Sciatic nerve (tissue), 2 donors: ENCODE measurements around the gene CDH2. TPM values are rescaled to one million over a fixed set of nuclear protein-coding genes. Genes with fewer than 3 reads are reported as not detected.
"Not testable (repeated sequence)": the region's sequence is repeated elsewhere in the genome, so short reads cannot be mapped to it uniquely, and the experiment has no call there.

Source experiments
- ATAC-seq: fragments of 200-7000 bp; cut with Tn5 transposase; one replicate; pipeline ENCODE4 v1.9.1; 2020; ENCODE audit warnings: mild to moderate bottlenecking, moderate library complexity
- DNase-seq: peaks from one replicate; pipeline ENCODE4 v3.0.0-alpha.2; 2020; ENCODE audit warnings: low spot score
- intact Hi-C: fragments of 100-400 bp; cut with DNase I; formaldehyde crosslinking; loops from one replicate; pipeline ENCODE4 v1.14.2; 2022
- total RNA-seq: library from RNA; stranded (reverse); fragmentation: NEBNext Ultra II Directional; extraction: Animal tissue kit (Norgen Biotek cat#: 25700); gene quantifications from one replicate; pipeline ENCODE4 v1.2.1, GENCODE V29; 2021
- donor health status: DM: no; HTN: no; CAD: no.
- donor health status: DM: no; HTN: no; CAD: no.

Gene CDH2
- total RNA-seq, 1 donor from 2014 or later = 11.1 TPM

- DNase-seq = no peak
- intact Hi-C loops = no loop called here
- no peak for ATAC-seq
Measured at GRCh38 chr18:27967913-27968824, 208.8 kb downstream of the CDH2 start.

GRCh38 chr18:27966881-27967280 is 210.0 kb downstream of the CDH2 start:
- no peak for ATAC-seq
- intact Hi-C loops = no loop called here
- DNase-seq = no peak

- ATAC-seq (no peak), DNase-seq (no peak)
- intact Hi-C loops = no loop called here
Measured at GRCh38 chr18:27964811-27965210, 212.1 kb downstream of the CDH2 start.

- no peak for ATAC-seq
- intact Hi-C loops = no loop called here
- no peak for DNase-seq
Measured at GRCh38 chr18:27959101-27959500, 217.8 kb downstream of the CDH2 start.

- ATAC-seq (no peak), DNase-seq (no peak)
- intact Hi-C loops = no loop called here
Measured at GRCh38 chr18:27956001-27956640, 220.8 kb downstream of the CDH2 start.

GRCh38 chr18:27954226-27954625 is 222.7 kb downstream of the CDH2 start:
- no peak for ATAC-seq
- intact Hi-C loops = no loop called here
- DNase-seq = no peak

- ATAC-seq (no peak), DNase-seq (no peak)
- intact Hi-C loops = no loop called here
Measured at GRCh38 chr18:27952741-27953140, 224.2 kb downstream of the CDH2 start.

- intact Hi-C loops = no loop called here
- ATAC-seq = no peak
- no peak for DNase-seq
Measured at GRCh38 chr18:27950648-27951228, 226.2 kb downstream of the CDH2 start.

- ATAC-seq (no peak), DNase-seq (no peak)
- intact Hi-C loops = no loop called here
Measured at GRCh38 chr18:27948986-27949385, 227.9 kb downstream of the CDH2 start.

- intact Hi-C loops = no loop called here
- no peak for DNase-seq
- no peak for ATAC-seq
Measured at GRCh38 chr18:27942706-27943105, 234.2 kb downstream of the CDH2 start.

GRCh38 chr18:27931535-27931934 is 245.4 kb downstream of the CDH2 start:
- DNase-seq = no peak
- no peak for ATAC-seq
- intact Hi-C loops = no loop called here

- DNase-seq (no peak), ATAC-seq (no peak)
- intact Hi-C loops = no loop called here
Measured at GRCh38 chr18:27922780-27923179, 254.2 kb downstream of the CDH2 start.

GRCh38 chr18:27921904-27922751 is 254.8 kb downstream of the CDH2 start:
- ATAC-seq (no peak), DNase-seq (no peak)
- intact Hi-C loops = no loop called here

GRCh38 chr18:27921392-27921791 is 255.5 kb downstream of the CDH2 start:
- DNase-seq = no peak
- no peak for ATAC-seq
- intact Hi-C loops = no loop called here

- intact Hi-C loops = no loop called here
- ATAC-seq = no peak
- no peak for DNase-seq
Measured at GRCh38 chr18:27920836-27921235, 256.1 kb downstream of the CDH2 start.

GRCh38 chr18:27906189-27906588 is 270.7 kb downstream of the CDH2 start:
- DNase-seq, ATAC-seq, intact Hi-C loops: not testable (repeated sequence)

- DNase-seq = no peak
- no peak for ATAC-seq
- intact Hi-C loops = no loop called here
Measured at GRCh38 chr18:27903906-27904305, 273.0 kb downstream of the CDH2 start.

- intact Hi-C loops = no loop called here
- no peak for DNase-seq
- ATAC-seq = no peak
Measured at GRCh38 chr18:27901424-27902226, 275.3 kb downstream of the CDH2 start.
